K562 (cell line): ENCODE results near the gene BEST4. TPM values are rescaled to one million over a fixed set of nuclear protein-coding genes. Genes with fewer than 3 reads are reported as not detected.
A peak's percentile ranks its signal among the peaks of the same experiment; 100 is the strongest.

Experiments used
- ARID4B ChIP-seq: sonication (generic); formaldehyde crosslinking; IDR thresholded peaks from 2 replicates; pipeline ENCODE4 v1.8.0; 2022; ENCODE audit warnings: mild to moderate bottlenecking, missing genetic modification reagents
- CTCFL ChIP-seq: IDR thresholded peaks from 2 replicates; pipeline ENCODE4 v1.6.1; 2011; ENCODE audit warnings: borderline replicate concordance, low read depth, mild to moderate bottlenecking, moderate library complexity, low read length; ENCODE audit not compliant: insufficient read depth, poor library complexity, severe bottlenecking
- DEAF1 ChIP-seq: fragments of 450-650 bp; formaldehyde crosslinking; IDR thresholded peaks from 2 replicates; pipeline ENCODE4 v1.4.0; 2020; ENCODE audit warnings: mild to moderate bottlenecking, moderate library complexity
- HBP1 ChIP-seq: fragments of 450-650 bp; formaldehyde crosslinking; IDR thresholded peaks from 2 replicates; pipeline ENCODE4 v1.4.0; 2022; ENCODE audit warnings: missing genetic modification characterization
- MBD1 ChIP-seq: fragments of 250-450 bp; sonication (Bioruptor Pico); IDR thresholded peaks from 2 replicates; pipeline ENCODE4 v1.8.0; 2022; ENCODE audit warnings: inconsistent platforms
- PRPF4 ChIP-seq: fragments of 200-400 bp; formaldehyde crosslinking; IDR thresholded peaks from one replicate; pipeline ENCODE4 v1.6.1; 2017; ENCODE audit warnings: low read length, low read depth, mild to moderate bottlenecking; ENCODE audit not compliant: insufficient read depth, poor library complexity, severe bottlenecking
- SMC3 ChIP-seq: conservative IDR thresholded peaks from 2 replicates; pipeline ENCODE4 v1.6.1; 2011; ENCODE audit warnings: low read depth, low read length, improper control_type of control experiment; ENCODE audit not compliant: insufficient read depth
- TCF15 ChIP-seq: fragments of 250-450 bp; sonication (Bioruptor Pico); IDR thresholded peaks from 2 replicates; pipeline ENCODE4 v1.8.0; 2022; ENCODE audit warnings: moderate library complexity, mild to moderate bottlenecking, inconsistent platforms
- ZNF507 ChIP-seq: conservative IDR thresholded peaks from 2 replicates; pipeline ENCODE4 v1.6.1; 2017; ENCODE audit warnings: missing genetic modification characterization, missing compliant biosample characterization
- polyA plus RNA-seq, 8 experiments: library from polyadenylated mRNA; depleted of rRNA in 4 of 8; stranded (reverse) in 5 of 8; unstranded in 3 of 8; fragments of >200 nt; fragmentation: Nextera tagmentation in 2 of 8; fragmentation: Illumina TruSeq in 1 of 8; extraction: Ambion mirVana in 2 of 8; extraction: Trizol in 1 of 8; gene quantifications; 2 replicates each; pipeline versions ENCODE4 v1.2.1 to v1.2.3, GENCODE V29; 2011 to 2014; ENCODE audit warnings: inconsistent platforms in 1 of 8, missing spikeins in 1 of 8
- total RNA-seq, 7 experiments: library from RNA; depleted of rRNA in 6 of 7; stranded (reverse); fragments of >200 nt in 6 of 7; fragmentation: Illumina TruSeq in 2 of 7; extraction: Trizol in 2 of 7; gene quantifications; 2 replicates each; pipeline versions ENCODE4 v1.2.1 to v1.2.3, GENCODE V29; 2011 to 2021; ENCODE audit warnings: low replicate concordance in 1 of 7

Gene BEST4
- total and polyA plus RNA-seq, 9 of the 15 experiments (the other 6 are each of a cell fraction or from before 2014, with no cell fraction given): 0.07 to 0.11 TPM; not detected in 7

- no peak for TF ChIP-seq ARID4B
- peak; percentile 24; the same call in 1 of the 2 replicates for TF ChIP-seq HBP1
- no peak for TF ChIP-seq DEAF1
- TF ChIP-seq ZNF507 (tag): no peak
- TF ChIP-seq TCF15 (CRISPR knock-in tag): no peak
- TF ChIP-seq PRPF4: no peak
- no peak for TF ChIP-seq MBD1 (CRISPR knock-in tag)
- no peak for TF ChIP-seq SMC3
- no peak for TF ChIP-seq CTCFL
Measured at GRCh38 chr1:44801491-44802305, 13.7 kb upstream of the BEST4 start (continued).
